Stimulated activated CD8-positive, alpha-beta memory T cell treated with anti-CD3 and anti-CD28 coated beads, Interleukin-15, amount 100 ng/mL, for 48 hours (primary cell): Measurements from ENCODE around the gene ARHGAP21.

ENCODE experiments used
- DNase-seq, 2 donors: peaks; one replicate each; pipeline ENCODE4 v3.0.0-alpha.2; 2020; ENCODE audit warnings: low read depth in 2 of 2

The ARHGAP21 gene

GRCh38 chr10:24574578-24575155 lies 149.0 kb downstream of the ARHGAP21 start:
- no peak for DNase-seq

- no peak for DNase-seq
Observed at GRCh38 chr10:24574161-24574560, 149.5 kb downstream of the ARHGAP21 start.

- no peak for DNase-seq
Observed at GRCh38 chr10:24571870-24572450, 151.7 kb downstream of the ARHGAP21 start.

GRCh38 chr10:24570658-24571426 lies 152.8 kb downstream of the ARHGAP21 start:
- no peak for DNase-seq

GRCh38 chr10:24569828-24570657 lies 153.6 kb downstream of the ARHGAP21 start:
- no peak for DNase-seq

- DNase-seq = no peak
Observed at GRCh38 chr10:24569330-24569796, 154.3 kb downstream of the ARHGAP21 start.

- DNase-seq = no peak
Observed at GRCh38 chr10:24568042-24568441, 155.6 kb downstream of the ARHGAP21 start.

GRCh38 chr10:24561453-24561852 lies 162.2 kb downstream of the ARHGAP21 start:
- DNase-seq = no peak

GRCh38 chr10:24556750-24557742 lies 166.6 kb downstream of the ARHGAP21 start:
- DNase-seq = no peak

- no peak for DNase-seq
Observed at GRCh38 chr10:24556126-24556749, 167.4 kb downstream of the ARHGAP21 start.

GRCh38 chr10:24554036-24554435 lies 169.7 kb downstream of the ARHGAP21 start:
- no peak for DNase-seq

GRCh38 chr10:24553051-24553612 lies 170.6 kb downstream of the ARHGAP21 start:
- no peak for DNase-seq

GRCh38 chr10:24552346-24553016 lies 171.2 kb downstream of the ARHGAP21 start:
- peak; percentile 9 to 32 for DNase-seq

GRCh38 chr10:24551161-24551560 lies 172.5 kb downstream of the ARHGAP21 start:
- no peak for DNase-seq

GRCh38 chr10:24550680-24551079 lies 173.0 kb downstream of the ARHGAP21 start:
- DNase-seq = no peak

- DNase-seq = no peak
Observed at GRCh38 chr10:24545585-24545984, 178.1 kb downstream of the ARHGAP21 start.

GRCh38 chr10:24544776-24545175 lies 178.9 kb downstream of the ARHGAP21 start:
- no peak for DNase-seq

GRCh38 chr10:24542314-24543270 lies 181.1 kb downstream of the ARHGAP21 start:
- DNase-seq = no peak
